ENCODE measurements around the gene GOLGA6A.
"Not testable (repeated sequence)": the region's sequence is repeated elsewhere in the genome, so short reads cannot be mapped to it uniquely, and the experiment has no call there.

Gene GOLGA6A

DNA sequence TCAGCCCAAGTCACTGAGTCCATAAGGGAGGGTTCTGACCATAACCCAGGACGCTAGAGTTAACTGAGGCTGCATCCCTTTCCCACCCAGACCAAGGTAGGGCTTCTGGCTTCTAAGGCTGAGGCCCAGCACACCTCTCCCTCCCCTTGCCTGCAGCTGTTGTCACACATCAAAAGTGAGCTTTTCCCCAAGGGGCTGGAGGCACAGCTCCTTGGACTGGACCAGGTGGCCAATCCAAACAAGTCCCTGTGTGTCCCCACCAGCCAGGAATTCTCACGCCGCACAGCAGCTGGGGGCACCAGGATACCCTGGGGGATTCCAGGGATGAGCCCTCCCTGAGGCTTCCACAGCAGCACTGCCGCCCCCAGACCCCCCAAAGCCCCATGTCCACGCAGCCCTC lies 25.8 kb upstream of the GOLGA6A start:
- H3K4me3 ChIP-seq (ENCODE audit: low read depth, low read length) = no peak overlapping the region

DNA sequence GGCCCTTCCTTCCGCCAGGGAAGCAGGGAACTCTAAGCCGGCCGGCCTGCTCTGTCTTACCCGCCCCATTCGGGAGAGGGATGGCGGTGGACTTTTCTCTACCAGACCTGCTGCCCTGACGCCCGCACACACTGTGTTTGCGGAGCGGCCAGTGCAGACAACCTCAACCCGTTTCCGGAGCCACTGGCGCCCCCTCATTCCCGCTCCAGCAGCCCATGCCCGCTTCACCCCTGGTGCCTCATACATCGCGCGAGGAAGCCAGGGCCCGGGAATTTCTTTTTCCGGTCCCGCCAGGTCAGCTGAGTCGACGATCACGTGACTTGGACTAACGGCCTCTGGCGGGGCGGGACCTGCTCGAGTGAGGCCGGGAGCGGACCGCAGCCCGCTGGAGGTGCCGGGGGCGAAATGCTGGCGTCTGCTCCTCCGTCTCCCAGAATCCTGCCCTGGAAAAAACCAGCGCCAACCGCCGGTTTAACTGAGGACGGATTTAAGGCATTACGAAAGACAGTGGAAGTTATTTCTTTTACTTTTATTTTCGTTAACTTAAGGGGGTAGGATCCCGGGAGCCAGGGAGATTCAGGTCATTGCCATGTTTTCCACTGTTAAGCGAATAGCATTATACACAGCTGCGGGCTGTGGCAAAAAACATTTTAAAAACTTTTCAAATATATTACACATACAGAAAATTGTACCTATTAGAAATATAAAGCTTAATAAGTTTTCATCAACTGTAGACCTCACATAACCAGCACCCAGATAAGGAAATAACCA lies 17.8 kb upstream of the GOLGA6A start:
- peak overlapping the region; percentile 33 for H3K4me3 ChIP-seq (ENCODE audit: low read depth, low read length)

DNA sequence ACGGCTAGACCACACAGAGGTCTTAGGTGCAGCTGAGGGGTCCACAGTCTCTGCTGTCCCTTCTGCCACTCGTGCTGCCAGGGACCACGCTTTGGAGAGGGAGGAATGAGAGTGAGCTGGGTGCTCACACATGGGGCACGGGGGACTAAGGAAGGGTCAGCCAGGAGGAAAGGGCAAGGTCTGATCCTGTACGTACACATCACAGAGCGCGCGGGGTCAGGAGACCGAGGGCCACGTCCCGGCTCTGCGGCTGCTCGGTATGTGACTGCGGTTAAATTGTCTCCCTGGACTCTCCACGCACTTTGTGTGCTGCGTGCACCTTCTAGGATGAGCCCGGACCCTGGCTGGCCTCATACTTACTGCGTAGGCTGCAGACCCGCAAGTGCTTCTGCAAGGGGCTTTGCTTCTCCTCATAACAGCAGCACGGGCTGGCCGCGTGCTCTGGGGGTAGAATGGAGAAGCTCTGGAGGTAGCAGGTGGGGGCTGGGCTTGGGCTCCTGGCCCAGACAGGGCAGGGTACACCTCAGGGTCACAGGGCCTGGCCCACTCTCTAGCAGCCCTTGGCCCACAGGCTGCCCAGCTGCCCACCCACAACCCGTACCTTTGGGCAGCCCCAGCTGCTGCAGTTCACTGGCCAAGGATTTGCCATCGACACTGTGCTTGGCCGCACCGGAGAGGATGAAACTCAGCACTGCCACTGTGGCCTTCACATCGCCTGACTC lies 14.6 kb upstream of the GOLGA6A start:
- H3K4me3 ChIP-seq (ENCODE audit: low read depth, low read length) = not testable (repeated sequence)

DNA sequence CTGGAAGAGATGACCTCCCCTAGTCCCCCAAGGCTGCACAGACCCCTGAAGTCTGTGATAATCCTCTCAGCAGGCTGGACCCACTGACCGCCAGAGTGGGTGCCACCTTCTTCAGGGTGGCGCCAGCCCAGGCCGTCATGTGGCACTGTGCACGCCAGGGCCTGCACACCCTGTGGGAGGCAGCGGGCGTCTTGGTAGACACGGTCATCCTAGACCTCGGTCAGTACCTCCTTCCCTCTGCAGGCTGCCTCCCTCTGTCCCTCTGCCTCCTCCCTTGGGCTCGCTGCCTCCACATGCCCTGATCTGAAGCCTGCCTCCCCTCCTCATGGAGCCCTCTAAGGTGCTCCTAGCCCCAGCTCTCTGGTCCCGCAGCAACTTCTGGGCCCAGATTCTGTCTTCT lies 13.3 kb upstream of the GOLGA6A start:
- not testable (repeated sequence) for H3K4me3 ChIP-seq (ENCODE audit: low read depth, low read length)

DNA sequence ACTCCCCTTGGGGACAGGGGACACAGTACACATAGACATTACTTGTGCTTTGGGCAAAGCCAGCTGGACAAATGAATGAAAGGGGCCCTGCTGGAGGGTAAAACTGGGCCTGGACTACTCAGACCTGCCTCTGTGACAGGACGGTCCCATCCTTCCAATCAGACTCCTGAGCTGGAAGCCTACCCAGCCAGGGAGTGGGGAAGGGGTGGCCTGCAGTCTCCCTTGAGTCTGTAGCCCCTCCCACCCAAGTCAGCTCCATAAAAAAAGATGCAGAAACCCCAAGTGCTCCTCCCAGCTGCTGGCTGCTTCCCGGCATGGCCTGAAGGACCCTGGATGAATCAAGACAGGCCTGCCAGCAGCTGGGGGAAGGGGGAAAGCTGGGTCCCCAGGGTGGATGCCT lies 12.2 kb upstream of the GOLGA6A start:
- not testable (repeated sequence) for H3K4me3 ChIP-seq (ENCODE audit: low read depth, low read length)

DNA sequence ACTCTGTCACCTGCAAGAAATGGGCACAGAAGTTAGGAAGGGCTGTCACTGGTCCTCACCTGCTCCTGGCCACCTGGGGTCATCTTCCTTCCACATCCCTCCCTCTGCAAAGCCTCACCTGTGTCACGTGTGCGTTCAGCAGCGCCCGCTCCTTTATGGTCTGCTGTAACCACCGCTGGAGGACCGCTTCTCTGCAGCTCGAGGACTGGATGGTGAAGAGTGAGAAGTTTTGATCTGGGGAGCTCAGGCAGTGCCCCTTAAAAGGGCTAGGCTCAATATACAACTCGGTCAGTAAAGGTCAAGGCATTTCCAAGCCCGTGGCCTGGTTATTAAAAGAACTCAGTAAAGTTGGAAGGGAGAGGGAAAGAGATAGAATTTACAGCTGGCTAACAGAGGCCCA lies 6.6 kb downstream of the GOLGA6A start:
- not testable (repeated sequence) for H3K4me3 ChIP-seq (ENCODE audit: low read depth, low read length)

DNA sequence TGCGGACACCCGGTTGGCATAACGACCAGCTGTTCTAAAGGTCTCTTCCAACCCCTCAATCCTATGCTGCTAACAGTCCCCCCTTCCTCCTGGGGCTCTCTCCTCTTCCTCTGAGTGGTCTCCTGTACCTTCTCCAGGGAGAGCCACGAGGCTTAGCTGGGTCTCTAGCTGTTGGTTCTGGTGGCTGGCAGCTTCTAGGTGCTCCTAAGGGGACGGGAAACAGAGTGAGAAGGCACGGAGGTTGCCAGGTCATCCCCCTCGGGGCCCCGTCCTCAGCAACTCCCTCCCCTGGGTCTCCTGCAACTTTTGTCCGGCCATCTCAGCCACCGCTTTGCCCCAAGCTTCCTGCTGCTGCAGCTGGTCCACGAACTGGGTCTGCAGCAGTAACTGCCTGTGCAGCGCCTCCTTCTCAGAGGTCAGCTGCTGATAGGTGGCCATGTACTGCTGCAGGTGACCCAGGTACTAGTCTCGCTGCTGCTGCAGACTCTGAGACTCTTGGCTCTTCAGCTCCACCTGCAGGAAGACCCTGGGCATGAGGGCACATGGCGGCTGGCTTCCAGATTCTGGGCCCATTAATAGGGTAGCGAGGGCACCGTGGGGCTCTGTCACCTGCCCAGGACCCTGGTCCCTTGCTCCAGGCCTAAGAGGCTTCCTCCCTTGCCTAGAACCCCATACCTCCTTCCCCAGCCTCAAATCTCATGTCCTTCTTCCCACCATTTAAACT lies 9.6 kb downstream of the GOLGA6A start:
- not testable (repeated sequence) for H3K4me3 ChIP-seq (ENCODE audit: low read depth, low read length)

- not testable (repeated sequence) for H3K4me3 ChIP-seq (ENCODE audit: low read depth, low read length)
Measured at GRCh38 chr15:74072132-74072531, 10.2 kb downstream of the GOLGA6A start.

DNA sequence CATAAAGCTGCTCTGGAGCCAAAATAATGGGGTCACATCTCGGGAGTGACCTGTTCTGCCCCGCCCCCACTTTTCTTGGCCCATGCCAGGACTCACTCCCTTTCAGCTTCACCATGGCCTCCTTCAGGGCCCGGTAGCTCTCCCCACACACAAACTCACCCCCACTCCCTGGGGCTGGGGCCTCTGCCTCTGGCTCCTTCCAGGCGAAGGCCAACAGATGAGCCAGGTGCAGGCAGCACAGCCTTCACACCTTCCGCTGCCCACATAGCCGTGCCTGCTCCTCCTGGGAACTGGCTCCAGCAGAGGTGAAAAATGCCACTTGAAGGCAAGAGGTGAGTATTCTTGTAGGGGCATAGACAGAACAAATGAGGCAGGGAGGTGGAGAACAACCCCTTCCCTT lies 10.7 kb downstream of the GOLGA6A start:
- H3K4me3 ChIP-seq (ENCODE audit: low read depth, low read length) = not testable (repeated sequence)

GRCh38 chr15:74065684-74066411 lies 16.5 kb downstream of the GOLGA6A start:
- not testable (repeated sequence) for H3K4me3 ChIP-seq (ENCODE audit: low read depth, low read length)

DNA sequence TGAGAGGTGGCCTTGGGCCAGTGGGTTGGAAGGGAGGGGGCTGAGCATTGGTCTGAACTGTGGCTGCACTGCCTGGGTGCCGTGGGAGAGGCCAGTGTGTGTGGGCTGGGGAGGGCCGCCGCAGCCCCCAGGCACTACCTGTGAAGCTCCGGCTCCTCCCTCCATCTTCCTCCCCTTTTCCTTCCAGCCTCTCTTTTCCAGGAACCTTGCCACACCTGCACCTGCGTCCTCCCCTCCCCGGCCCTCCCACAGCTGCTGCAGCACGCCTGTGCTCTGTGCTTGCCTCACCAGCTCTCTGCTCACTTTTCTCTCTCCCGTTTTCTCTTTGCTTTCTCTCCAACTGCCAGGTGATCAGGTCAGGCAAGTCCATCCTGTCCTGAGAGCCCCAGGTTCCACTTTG lies 17.5 kb downstream of the GOLGA6A start:
- H3K4me3 ChIP-seq (ENCODE audit: low read depth, low read length) = not testable (repeated sequence)

- not testable (repeated sequence) for H3K4me3 ChIP-seq (ENCODE audit: low read depth, low read length)
Measured at GRCh38 chr15:74064183-74064582, 18.2 kb downstream of the GOLGA6A start.

DNA sequence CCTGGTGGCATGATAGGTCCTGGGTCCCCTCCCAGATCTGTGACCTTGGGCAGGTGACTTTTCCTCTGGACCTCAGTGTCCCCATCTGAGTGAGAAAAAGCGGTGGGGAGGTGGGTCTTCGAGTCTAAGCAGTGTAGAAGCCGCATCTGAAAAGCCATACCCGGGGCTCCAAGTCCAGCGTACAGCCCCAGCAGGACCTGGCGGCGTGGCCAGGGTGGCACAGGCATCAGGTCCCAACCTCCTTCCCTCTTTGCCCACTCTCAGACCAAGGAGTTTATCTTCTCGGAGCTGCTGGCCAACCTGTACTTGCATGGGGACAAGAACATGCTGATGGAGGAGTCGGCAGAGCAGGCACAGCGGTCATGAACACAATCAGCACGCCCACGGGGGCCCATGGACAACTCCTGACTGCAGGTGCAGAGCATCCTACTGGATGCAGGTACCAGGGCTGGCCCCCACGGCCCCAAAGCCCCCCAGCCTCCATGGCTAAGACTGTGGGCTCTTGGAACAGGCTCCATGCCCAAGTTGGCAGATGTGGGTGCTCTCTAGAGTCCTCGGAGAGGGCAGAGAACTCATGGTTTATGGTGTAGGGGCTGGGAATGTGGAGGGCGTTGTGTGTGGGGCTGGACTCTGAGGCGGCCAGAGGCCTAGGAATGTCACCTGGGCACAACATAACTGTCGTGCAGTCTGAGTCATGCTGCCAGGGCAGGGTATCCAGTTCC lies 18.8 kb downstream of the GOLGA6A start:
- H3K4me3 ChIP-seq (ENCODE audit: low read depth, low read length) = not testable (repeated sequence)

- H3K4me3 ChIP-seq (ENCODE audit: low read depth, low read length) = no peak overlapping the region
Measured at GRCh38 chr15:74062671-74063070, 19.7 kb downstream of the GOLGA6A start.

GRCh38 chr15:74062236-74062635 lies 20.1 kb downstream of the GOLGA6A start:
- no peak overlapping the region for H3K4me3 ChIP-seq (ENCODE audit: low read depth, low read length)

DNA sequence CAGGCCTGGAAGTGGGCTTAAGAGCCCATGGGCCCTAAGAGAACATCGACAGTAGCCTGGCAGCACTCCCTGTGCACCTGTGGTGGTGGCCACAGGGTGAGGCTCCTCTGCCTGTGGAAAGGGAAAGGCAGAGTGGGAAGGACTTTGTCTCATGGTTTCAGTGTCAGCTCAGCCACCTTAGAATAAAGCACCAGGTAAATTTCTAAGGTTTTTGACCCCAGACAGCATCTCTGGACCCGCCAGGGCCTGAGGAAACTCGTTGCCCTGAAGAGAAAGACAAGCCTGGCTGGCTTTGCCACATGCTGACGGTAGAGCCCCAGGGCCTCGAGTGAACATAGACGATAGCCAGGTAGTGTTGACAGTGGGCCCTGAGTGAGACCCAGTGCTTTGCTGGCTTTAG lies 22.1 kb downstream of the GOLGA6A start:
- H3K4me3 ChIP-seq (ENCODE audit: low read depth, low read length) = no peak overlapping the region

DNA sequence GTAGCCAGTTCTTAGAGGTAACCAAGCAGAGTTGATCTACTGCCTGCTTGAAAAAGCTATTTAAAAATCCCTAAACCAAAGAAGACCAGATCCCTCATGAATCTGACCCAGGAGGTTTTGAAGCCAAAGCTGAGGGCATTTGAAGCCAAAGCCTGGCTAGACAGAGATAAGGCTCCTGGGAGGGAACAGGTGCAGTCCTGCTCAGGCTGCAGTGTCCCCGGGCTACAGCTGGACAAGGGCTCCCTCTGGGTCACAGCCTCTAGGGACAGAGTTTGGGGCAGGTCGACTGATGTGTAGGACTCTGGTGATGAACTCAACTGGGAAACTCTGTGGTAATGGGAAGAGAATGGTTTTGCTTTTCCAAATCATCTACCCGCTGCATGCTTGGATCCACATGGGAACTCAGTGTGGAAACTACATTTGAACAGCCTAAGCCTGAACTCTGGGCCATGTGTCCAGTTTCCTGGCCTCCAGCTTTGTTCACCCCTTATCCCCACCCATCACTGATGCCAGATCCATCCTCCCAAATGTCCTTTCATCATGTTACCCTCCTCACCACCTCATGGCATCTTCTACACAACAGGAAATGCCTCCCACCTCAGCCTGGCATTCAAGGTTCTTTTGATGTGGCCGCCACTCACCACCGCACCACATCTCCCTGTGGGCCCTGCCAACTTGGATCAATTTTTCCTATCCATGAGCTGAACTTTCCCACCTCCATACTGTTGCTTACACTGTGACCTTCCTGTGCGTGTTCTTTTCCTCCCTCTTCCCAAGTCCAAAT lies 23.1 kb downstream of the GOLGA6A start:
- not testable (repeated sequence) for H3K4me3 ChIP-seq (ENCODE audit: low read depth, low read length)

GRCh38 chr15:74056330-74056729 lies 26.0 kb downstream of the GOLGA6A start:
- H3K4me3 ChIP-seq (ENCODE audit: low read depth, low read length) = not testable (repeated sequence)

DNA sequence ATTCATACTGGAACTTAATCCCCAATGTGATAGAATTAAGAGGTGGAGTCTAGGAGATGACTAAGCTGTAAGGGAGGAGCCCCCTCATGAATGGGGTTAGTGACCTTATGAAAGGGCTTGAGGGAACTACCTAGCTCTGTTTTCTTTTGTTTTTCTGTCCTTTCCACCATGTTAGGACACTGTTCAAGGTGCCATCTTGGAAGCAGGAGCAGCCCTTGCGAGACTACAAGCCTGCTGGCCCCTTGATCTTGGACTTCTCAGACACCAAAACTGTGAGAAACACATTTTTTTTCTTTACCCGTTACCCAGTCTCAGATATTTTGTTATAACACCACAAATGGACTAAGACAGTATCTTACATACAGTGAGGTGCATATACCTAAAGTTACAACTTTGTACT lies 26.5 kb downstream of the GOLGA6A start:
- no peak overlapping the region for H3K4me3 ChIP-seq (ENCODE audit: low read depth, low read length)

Data from iPS-11a (cell line).